B cell (primary cell): ENCODE data around the gene TRPC6.

ENCODE experiments used
- EZH2 ChIP-seq: IDR thresholded peaks from 2 replicates; pipeline ENCODE4 v1.6.1; 2012; ENCODE audit warnings: borderline replicate concordance, low read depth, mild to moderate bottlenecking, moderate library complexity, low read length; ENCODE audit not compliant: insufficient read depth, poor library complexity, severe bottlenecking
- TF ChIP-seq, protein P1 (sequence below): fragments of 200-600 bp; IDR thresholded peaks from one replicate; pipeline ENCODE4 v1.8.0; 2022; ENCODE audit warnings: antibody characterized with exemption, mild to moderate bottlenecking

DNA sequence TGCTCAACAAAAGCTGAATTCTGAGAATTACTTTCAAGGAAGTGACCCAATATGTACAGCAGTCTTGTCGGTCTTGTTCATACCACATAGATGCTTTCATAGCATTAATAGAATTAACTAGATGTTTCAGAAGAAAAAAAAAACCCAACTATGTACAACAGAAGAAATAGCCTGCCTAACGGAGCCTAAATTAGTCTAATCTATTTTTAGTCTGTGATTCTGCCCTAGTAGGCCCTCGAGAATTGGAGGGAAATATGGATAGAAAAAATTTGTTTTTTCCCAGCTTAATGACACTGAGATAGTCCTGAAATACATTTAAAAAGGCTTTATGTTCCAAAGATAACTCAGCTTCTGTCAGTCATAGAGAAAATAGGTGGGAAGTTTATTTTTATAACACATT lies 17.1 kb upstream of the TRPC6 start:
- TF ChIP-seq, protein P1, sequence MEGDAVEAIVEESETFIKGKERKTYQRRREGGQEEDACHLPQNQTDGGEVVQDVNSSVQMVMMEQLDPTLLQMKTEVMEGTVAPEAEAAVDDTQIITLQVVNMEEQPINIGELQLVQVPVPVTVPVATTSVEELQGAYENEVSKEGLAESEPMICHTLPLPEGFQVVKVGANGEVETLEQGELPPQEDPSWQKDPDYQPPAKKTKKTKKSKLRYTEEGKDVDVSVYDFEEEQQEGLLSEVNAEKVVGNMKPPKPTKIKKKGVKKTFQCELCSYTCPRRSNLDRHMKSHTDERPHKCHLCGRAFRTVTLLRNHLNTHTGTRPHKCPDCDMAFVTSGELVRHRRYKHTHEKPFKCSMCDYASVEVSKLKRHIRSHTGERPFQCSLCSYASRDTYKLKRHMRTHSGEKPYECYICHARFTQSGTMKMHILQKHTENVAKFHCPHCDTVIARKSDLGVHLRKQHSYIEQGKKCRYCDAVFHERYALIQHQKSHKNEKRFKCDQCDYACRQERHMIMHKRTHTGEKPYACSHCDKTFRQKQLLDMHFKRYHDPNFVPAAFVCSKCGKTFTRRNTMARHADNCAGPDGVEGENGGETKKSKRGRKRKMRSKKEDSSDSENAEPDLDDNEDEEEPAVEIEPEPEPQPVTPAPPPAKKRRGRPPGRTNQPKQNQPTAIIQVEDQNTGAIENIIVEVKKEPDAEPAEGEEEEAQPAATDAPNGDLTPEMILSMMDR = no peak
- TF ChIP-seq EZH2 = no peak
